HG03342 (cell line): Measurements from ENCODE around the gene ARMH4.

Experiments used
- ATAC-seq: cut with Tn5 transposase; IDR thresholded peaks from one replicate; pipeline ENCODE4 v1.9.1; 2021; ENCODE audit warnings: mild to moderate bottlenecking, moderate library complexity; ENCODE audit not compliant: unreplicated experiment

ARMH4 gene

DNA sequence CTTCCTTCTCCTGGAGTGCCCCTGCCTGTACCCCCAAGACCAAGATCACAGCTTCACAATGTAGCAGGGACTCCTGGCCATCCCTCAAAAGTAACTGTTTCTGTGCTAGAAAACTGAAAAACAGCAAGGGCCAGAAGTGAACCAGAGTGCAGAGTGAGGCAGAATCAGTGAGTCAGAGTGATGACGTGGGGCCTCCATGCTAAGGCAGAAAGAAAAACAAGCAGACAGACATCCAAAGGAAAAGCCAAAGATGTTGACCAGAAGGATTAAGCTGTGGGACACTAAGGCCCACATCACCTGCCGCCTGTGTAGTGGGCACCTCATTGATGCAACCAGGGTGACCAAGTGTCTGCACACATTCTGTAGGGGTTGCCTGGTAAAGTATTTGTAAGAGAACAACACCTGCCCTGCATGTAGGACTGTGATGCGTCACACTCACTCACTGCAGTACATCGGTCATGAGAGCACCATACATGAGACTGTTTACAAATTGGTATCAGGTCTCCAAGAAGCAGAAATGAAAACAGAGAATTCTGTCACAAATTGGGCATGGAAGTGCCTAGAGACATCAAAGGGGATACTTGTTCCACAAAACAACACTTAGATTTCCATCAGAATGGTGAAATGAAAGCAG is 51.2 kb downstream of the ARMH4 start:
- no peak for ATAC-seq

DNA sequence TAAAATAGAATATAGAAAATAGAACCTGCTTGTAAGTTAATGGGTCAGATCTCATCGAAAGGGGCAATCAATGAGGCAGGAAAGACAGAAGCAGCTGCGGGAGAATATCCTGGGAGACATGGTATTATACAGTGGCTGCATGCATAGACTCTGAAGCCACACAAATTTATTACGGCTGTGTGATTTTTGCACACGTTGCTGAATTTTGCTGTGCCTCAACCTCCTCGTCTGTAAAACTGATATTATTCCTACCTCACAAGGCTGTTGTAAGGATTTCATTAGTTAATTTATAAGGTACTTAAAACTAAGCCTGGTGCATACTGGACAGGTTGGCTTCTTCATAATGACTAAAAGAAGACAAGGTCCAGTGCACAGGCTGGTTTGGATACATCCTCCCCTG is 52.3 kb downstream of the ARMH4 start:
- no peak for ATAC-seq

DNA sequence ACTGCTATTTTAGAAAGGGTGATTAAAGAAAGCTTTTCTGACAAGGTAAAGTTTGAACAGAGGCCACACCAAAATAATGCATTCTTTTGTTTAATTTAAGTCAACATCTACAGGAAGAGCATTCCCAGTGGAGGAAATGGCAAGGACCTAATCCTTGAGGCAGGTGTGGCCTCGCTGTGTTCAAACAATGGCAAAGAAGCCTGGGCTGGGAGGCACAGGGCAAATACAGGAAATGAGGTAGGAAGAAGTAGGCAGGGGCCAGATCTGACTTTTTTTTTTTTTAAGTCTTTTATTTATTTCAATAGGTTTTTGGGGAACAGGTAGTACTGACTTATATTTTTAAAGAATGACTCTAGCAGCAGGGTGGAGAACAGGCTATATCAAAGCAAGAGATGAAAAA is 53.5 kb downstream of the ARMH4 start:
- no peak for ATAC-seq

DNA sequence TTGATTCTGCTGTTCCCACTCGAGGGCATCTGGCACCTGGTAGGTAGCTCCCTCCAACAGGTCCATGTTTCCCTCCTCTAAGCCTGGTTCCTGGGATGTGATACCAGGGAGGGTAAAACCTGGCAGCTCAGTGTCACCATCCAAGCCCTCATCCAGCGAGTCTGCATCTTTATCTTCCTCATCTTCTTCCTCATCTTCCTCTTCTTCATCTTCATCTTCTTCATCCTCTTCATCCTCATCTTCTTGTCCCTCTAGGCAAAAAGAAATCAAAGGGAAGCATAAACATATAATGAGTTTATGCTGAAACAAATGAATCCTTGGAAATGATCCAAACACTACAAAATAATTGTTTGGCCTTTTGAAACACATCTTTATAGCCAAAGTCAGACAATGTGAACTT is 55.3 kb downstream of the ARMH4 start:
- no peak for ATAC-seq

DNA sequence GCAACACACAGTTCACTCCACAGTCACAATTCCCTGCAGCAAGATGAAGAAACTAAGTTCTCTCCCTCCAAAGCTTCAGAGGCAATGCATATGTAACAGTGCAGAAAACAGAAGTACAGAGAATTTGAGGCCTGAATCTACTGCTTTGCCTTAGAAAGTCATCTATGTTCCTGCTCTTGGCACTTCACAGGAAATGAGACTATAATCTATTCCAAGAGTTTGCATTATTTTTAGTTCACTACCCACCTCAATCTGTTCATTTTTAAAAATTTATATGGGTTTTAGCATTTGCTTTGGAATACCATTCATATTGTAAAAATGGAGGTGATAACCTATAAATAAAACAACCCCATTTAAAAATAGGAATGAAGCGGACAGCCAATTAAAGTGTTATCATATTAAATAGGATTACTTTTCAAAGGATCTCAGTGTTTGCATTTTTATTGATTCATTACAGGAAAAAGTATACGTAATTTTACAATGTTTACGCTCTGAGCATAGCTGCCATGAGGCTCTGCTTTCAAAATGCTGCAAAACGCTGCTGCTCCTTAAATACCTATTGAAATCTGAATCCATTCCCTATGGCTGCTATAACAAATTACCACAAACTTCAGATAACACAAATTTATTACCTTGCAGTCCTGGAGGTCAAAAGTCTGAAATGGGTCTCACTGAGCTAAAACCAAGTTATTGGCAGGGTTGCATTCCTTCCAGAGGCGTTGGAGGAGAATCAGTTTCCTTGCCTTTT is 60.0 kb downstream of the ARMH4 start:
- ATAC-seq: no peak

DNA sequence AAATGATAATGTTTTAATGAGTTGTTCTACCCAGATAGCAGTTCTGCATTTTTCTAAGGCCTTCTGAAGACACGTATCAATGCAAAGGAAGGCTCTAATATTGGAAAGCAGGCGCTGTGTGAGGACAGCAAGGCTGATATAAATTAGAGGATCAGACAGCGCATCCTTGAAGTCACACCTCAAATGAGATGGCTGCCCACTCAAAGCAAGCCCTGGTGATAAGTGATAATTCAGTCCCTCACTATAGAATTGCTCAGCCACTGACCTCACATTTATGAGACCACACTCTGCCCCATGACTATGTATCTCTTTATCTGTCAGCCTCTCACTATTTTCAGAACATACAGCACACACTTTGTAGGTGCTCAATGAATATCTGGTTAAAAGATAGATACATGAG is 62.4 kb downstream of the ARMH4 start:
- ATAC-seq: no peak

DNA sequence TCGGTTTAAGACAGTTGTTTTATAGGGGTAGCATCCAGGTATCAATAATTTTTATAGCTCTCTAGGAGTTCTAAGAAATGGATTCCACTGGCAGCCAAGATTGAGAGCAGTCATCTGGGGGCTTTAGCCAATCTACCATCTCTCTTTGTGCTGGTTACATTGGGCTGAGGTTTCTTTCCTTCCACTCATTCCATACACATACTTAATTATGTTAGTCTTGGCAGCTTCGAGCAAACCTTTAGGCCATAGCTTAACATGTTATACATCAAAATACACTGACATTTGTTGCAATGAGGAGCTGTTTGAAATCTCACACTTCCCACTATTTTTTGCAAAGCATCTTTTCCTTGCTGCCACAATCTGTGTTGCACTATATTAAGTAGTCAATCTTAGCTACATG is 63.1 kb downstream of the ARMH4 start:
- ATAC-seq: no peak

DNA sequence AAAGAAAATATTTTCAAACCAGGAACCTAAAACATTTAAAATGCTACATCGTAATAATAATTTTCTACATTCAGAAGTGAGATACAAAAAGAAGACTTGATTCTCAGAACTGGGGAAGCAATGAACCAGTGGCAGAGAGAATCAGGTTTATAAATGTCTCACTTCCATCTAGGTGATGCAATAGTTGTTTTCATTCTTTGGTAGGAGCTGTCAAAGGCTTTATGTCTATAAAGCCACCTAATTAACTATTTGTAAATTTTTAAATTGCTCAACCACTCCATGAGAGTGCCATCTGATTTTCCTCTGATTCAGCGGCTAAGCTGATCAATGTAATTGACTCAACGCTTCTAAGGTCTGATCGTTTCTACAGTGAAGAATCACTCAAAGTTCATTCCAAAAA is 66.1 kb downstream of the ARMH4 start:
- no peak for ATAC-seq

DNA sequence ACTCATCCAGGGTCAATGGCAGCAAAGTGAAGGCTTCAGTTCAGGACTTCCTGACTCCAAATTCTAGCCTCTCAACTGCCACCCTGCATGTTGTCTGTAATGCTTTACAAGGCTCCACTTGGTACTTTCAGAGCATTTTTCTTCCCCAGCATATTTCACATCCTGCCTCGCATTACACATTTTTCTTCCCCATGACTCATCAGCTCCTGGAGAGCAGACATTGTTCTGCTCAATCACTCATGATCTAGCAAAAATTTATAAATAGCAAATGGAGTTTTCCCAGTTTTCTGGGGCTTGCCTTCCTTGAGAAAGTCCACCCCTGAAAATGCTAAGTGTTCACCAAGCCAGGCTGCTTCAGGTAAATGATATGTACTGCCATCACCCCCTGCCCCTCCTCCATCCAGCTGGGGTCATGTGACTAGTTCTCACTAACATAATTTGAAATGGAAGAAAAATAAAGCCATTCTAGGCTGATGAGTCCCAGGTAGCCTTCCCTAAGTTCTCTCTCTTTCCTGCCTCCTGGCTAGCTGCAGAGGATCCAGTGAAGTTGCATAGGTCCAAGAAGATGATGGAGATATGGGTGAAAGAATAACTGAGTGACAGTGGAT is 69.4 kb downstream of the ARMH4 start:
- ATAC-seq: no peak

DNA sequence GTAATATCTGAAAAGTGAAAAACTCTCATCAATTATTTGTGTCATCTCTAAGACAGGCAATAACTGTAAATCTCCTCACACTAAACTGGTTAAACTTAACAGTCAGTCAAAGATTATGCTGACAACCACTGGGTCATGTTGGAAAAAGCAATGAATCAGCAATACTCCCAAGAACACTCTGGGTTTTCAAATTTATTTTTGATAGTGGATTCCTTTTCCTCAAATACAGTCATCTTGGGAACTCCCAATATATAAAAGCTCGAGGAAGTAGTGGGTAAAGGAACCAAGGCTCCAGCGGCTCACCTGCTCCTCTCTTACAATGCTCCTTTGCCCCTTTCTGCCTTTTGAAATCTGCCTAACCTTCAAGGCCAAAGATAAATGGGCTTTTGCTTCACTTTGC is 70.0 kb downstream of the ARMH4 start:
- ATAC-seq: no peak

DNA sequence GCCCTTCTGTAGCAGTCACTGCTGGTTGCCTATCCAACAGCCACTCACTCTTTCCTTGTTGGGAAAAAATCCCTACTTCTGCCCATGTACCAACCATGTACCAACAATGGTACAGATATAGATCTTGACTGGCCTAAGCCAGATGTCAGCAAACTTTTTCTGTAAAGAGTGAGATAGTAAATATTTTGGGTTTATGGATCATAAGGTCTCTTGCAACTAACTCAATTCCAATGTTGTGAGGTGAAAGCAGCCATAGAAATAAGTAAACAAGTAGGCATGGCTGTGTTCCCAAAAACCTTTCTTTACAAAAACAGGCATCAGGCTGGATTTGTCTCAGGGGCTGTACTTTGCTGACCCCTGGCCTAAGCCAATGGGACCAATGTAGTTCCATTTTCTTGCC is 73.5 kb downstream of the ARMH4 start:
- no peak for ATAC-seq

DNA sequence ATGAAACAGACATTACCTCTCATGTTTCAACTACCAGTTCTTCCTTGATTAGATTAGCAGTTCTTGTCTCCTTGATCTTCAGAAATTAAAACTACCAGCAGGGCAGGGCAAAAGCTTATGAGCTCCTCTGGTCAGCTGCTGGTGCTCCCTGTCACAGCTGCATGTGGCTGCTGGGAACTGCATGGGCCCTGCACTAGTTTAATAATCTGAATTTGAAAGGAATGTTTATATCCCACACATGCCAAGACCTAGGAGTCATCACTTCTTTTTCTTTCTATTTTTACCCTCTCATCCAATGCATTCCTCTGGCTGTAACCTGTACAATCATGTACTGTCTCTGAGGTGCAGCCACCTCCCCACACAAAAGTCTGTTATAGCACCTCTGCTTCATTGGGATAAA is 73.9 kb downstream of the ARMH4 start:
- no peak for ATAC-seq

DNA sequence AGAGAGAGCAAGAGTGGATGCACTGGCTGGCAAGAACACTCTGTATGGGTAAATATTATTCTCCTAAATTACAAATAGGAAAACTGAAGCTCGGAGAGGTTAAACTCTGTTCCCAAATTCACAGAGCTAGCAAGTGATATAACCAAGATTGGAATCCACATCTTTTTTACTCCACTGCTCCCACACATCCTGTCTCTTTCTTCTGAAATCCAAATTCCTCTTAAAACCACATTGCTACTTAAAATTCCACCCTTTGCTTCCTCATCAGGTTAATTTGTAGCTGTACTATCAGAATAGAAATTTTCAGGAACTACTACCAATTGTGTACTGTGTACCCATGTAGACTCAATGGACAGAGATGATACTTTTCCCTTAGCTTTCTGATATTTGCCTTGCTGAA is 74.4 kb downstream of the ARMH4 start:
- ATAC-seq: no peak

DNA sequence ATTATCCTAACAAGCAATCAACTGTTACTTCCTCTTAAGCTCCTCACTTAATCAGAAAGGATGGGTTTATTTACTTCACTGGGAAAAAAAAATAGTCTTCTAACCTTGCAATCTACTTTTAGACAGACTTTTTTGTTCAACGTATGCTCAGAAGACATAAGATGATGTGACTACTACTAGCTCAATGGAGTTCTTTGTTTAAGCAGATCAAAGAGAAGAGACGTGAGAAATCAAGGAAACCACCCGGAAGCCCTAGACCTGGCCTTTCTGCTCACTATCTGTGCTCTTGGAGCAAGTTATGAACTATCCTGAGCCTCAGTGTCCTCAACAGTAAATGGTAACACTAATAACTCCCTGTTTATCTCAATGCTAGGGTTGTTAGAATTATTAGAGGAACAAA is 78.5 kb downstream of the ARMH4 start:
- no peak for ATAC-seq

DNA sequence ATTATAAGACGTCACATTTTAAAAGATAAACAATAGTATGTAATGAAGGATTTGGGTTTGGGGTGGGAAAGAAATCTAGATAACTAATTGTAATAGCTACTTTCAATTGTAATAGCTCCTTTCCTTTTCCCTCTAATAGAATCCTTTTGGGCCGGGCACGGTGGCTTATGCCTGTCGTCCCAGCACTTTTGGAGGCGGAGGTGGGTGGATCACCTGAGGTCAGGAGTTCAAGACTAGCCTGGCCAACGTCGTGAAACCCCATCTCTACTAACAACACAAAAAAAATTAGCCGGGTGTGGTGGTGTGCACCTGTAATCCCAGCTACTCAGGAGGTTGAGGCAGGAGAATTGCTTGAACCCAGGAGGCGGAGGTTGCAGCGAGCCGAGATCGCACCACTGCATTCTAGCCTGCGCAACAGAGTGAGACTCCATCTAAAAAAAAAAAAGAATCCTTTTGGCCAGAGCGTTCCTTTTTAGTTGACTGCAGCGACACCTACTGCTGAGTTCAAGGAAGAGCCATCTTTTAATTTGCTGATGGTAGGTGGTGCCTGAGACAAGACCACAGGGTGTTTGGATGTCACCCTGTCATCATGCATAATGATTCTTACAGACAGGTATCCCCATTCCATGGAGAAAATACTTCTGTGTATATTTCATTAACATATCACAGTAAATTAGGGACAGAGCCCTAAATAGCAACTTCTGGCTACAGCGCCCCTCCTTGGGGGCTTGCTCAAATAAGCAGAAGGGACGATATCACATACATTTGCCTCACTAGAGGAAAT is 79.5 kb downstream of the ARMH4 start:
- peak; percentile 86 for ATAC-seq

DNA sequence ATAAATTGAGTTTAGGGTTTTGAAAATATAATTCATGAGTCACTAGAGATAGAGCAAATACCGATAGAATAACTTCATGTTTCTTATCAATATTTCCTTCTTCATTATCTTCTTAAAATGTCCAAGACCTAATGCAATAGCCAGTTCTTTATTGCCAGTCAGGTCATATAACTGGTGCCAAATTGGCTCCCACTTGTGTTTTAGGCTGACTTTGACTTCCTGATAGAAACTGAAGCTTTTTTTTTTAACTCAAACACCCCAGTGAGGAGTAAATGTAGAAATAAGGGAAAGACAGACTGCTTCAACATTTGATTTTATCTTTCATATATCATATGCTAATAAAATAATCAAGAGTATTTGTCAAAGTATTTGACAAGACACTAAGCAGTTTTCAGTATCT is 80.7 kb downstream of the ARMH4 start:
- no peak for ATAC-seq

DNA sequence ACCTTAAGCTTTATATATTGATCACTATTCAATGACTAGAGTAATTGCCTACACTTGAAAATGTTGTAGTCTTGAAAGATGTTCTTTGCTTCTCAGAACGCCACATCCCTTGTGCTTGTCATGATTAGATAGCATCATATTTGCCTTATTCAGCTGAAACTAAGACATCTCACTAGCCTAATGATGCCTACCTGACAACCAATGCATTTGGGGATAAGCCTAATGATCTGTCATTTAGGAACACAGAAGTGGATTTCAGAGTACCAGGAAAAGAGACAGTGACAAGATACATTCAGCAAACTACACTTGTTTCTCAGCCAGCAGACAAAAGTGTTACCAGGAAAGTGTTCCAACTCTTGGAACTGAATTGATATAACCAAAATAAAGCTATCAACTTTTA is 83.7 kb downstream of the ARMH4 start:
- no peak for ATAC-seq

DNA sequence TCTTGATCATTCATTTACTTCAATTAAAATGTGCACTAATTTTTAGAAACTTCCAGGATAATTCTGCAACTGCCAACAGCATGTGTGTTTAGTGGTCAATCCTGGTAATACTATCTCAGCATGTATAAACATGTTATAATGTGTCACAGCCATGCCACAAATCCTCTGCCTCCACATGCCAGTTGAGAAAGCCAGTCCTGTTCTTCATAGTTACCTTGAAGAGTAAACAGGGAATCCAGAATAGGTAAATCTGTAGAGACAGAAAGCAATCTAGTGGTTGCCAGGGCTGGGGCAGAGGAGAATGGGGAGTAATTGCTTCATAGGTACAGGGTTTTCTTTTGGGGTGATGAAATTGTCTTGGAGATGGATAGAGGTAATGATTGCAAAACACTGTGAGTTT is 85.9 kb downstream of the ARMH4 start:
- ATAC-seq: no peak

DNA sequence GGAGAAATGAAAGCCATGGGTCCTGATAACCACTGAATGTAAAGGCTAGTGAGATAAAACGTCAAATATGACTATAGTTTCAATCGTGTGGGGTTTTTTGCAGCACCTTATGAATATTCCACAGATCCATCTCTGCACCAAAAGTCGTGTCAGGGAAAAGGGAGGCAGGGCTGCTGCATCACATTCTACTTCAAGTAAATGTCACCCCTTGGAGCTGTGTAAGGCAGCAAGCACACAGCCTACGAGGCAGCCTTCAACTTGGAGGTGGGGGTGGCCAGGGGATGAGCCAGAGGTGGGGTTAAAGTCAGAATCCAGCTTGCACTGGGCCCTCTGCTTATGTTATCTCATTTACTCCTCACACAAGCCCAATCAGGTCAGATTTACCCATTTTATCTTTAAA is 90.4 kb downstream of the ARMH4 start:
- no peak for ATAC-seq

DNA sequence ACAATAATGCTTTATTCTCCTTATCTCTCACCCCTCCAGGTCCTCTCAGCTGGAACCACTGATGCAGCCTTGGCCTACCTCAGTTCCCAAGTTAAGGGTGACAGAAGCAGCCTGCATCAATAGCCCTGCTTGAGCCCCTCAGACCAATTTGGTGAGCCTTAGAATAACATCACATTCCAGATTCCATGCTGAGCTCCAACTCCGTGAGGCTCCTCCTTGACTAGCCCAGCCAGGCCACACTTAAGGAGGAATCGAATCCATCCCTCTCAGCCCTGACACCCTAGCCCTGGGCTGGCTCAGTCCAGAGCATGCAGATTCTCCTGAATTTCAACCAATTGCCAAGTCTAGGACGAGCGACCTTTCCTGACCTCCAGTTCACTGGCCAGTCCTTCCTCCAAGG is 91.1 kb downstream of the ARMH4 start:
- ATAC-seq: no peak

DNA sequence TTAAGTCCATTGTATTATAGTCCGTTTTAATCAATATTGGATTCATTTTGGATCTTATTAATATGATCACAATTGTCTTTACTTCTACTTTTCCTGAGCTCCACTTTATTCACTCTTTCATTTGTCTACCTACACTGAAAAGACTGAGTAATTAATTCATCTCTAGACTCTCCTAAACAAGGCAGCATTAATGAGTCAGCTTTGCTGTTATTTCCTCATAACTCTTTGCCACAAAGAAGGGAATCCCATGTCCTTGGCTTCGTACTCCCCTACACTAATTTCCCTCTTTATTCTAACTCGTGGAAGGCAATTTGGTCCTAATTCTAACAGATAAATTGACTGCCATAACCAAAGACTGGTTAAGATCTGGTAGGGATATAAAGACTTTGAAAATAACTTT is 91.9 kb downstream of the ARMH4 start:
- ATAC-seq: no peak

DNA sequence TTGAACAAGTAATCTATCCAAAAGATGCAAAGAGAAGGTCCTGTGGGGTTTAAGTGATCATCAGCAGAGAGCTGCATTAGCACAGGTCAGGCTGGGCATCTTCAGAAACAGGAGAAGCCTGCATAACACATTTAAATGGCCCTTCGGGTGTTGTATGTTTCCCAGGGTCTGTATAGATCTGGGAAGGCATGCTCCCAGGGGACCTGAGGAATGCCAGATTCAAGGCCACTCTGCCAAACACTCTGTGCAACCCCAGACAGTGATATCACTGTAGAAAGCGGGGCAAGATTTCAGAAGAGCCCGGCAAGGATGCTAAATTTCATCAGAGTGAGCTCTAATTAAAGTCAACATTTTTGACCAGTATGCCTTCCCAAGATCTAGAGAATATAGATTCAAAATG is 92.9 kb downstream of the ARMH4 start:
- no peak for ATAC-seq
